Spleen (tissue), 7 donors: ENCODE measurements around the gene TNS4.

ENCODE experiments used
- CTCF ChIP-seq, 11 experiments: fragments of 200-600 bp in 7 of 11; fragments of 450-650 bp in 4 of 11; sonication (generic) in 4 of 11; IDR thresholded peaks in 8 of 11; conservative IDR thresholded peaks in 3 of 11; 1 replicate in 7 of 11; 2 replicates in 4 of 11; pipeline versions ENCODE4 v1.4.0 to v1.8.0; 2016 to 2021; ENCODE audit warnings: antibody characterized with exemption in 11 of 11, inconsistent platforms in 4 of 11, mild to moderate bottlenecking in 1 of 11
- POLR2A ChIP-seq, 3 donors: fragments of 450-650 bp; IDR thresholded peaks; one replicate each; pipeline ENCODE4 v1.5.1; 2017; ENCODE audit warnings: antibody characterized with exemption in 3 of 3, mild to moderate bottlenecking in 1 of 3
- donor health status: DM: no; HTN: no; CAD: no; lungs with moderate emphysema.
- donor health status: DM: no; HTN: no; CAD: no.
- donor health status: DM: no; HTN: no; CAD: no.

- TF ChIP-seq CTCF (IDR thresholded peaks at IDR 0.05 in 8 of 11, conservative IDR thresholded peaks at IDR 0.05 in 3 of 11) (no peak), POLR2A (IDR thresholded peaks at IDR 0.05) (no peak)
Observed at GRCh38 chr17:40471846-40472732, 29.3 kb downstream of the TNS4 start.
